Right ventricle myocardium superior (tissue), 1 donor: ENCODE data around the gene GAL3ST2. TPM values are rescaled to one million over a fixed set of nuclear protein-coding genes. Genes with fewer than 3 reads are reported as not detected.
"Not testable (repeated sequence)": the region's sequence is repeated elsewhere in the genome, so short reads cannot be mapped to it uniquely, and the experiment has no call there.

Experiments
- ATAC-seq: fragments of 200-7000 bp; cut with Tn5 transposase; one replicate; pipeline ENCODE4 v1.9.1; 2020; ENCODE audit warnings: mild to moderate bottlenecking; ENCODE audit not compliant: poor library complexity
- DNase-seq: peaks from one replicate; pipeline ENCODE4 v3.0.0-alpha.2; 2020
- intact Hi-C: fragments of 100-400 bp; cut with DNase I; formaldehyde crosslinking; loops from one replicate; pipeline ENCODE4 v1.11.2; 2022
- long read RNA-seq: library from polyadenylated mRNA; unstranded; transcript quantifications from one replicate; pipeline ENCODE4 v2.0.0, GENCODE V29; 2021
- total RNA-seq: library from RNA; stranded (reverse); fragmentation: NEBNext Ultra II Directional; extraction: Animal tissue kit (Norgen Biotek cat#: 25700); gene quantifications from one replicate; pipeline ENCODE4 v1.2.1, GENCODE V29; 2021
- donor health status: DM: no; HTN: yes; CAD: no; lungs with severe emphysema.

The GAL3ST2 gene
- total RNA-seq = not detected
- long read RNA-seq = 0 reads

DNA sequence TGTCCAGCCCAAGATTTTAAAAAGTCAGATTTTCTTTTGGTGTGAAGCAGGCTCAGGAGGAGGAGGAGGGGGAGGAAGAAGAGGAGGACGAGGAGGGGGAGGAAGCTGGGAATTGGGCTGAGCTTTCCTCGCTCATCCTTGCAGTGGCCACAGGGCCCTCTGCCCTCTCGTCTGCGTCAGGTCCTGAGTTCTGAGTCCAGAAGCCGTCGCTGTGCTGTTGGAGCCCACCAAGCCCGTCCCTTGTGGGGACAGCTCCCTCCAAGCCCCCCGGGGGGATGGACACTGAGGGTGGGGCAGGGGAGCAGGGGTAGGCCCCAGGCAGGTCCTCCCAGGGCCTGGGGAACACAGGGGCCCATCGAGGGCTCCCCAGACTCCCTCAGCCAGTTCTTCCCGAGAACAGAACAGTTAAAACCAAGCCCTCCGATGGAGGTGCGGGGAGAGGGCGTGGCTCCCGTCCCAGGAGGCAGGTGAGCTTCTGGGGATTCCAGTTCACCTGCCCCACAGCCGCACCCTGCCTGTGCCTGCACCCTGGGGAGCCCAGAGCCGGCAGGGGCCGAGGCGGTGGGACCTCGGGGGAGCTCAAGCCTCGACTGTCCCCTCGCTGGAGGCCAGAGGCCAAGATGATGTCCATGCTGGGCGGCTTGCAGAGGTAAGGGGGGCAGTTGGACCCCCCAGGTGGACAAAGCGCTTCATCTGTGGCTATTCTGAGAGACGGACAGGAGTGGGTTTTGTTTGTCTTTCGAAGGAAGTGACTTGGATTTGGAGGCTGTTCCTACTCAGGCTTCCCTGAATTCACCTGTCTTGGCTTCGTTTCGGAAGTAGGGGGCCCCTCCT lies at the start of gene GAL3ST2:
Gene GAL3ST2 (plus strand): TSS at position 487 of the 834 bp plus-strand sequence. CDS start 134 bp downstream, at position 621.
- DNase-seq (no peak), ATAC-seq (no peak)
- intact Hi-C loops = no loop called here

DNA sequence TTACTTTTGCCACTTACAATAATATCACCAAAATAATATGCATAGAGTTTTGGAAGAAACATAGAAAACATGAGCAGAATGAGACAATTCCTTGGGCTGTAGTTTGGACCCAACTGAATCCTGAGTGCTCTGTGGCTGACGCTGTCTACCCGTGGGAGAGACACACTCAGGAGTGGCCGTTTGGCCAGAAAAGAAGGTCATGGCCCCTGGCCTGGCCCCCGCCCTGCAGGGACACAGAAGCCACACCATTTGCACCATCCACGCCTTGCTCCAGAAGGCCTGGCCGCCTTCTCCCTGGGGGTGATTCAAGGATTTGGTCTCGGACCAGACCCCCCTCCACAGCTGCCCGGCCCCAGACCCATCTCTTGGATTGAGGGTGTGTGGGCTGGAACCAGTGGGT lies 48.6 kb upstream of the GAL3ST2 start:
- intact Hi-C loops = no loop called here
- DNase-seq = no peak
- ATAC-seq = peak; percentile 45

DNA sequence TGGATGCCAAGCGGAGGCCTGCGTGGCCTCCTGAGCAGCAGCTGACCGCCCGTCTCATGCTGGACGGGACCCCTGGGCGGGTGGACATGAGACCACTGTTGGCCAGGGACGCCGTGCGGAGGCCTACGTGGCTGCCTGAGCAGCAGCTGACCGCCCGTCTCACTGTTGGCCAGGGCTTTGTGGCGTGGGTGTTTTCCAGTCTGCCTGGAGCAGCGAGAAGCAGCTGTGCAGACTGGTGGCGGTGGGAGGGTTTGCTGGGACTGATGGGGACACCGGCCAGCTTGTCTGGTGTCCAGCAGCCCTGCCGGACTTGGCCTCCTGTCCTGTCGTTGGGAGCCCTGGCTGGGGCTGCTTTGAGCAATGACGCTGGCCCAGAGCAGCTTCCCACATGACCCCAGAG lies 48.0 kb upstream of the GAL3ST2 start:
- DNase-seq (peak; percentile 86), ATAC-seq (peak; percentile 85)
- intact Hi-C loops = no loop called here

DNA sequence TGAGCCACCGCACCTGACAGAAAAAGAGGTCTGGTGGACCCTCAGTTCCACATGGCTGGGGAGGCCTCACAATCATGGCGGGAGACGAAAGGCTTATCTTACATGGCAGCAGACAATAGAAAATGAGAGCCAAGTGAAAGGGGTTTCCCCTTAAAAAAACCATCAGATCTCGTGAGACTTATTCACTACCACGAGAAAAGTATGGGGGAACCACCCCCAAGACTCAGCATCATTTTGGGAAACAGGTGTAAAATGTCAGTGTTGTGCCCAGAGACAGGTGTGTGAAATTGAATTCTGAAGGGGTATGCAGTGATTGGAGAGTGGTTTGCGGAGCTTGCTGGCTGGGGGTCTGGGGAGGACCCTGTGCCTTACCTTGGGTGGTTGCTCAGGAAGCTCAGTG lies 46.8 kb upstream of the GAL3ST2 start:
- intact Hi-C loops = no loop called here
- ATAC-seq = no peak

DNA sequence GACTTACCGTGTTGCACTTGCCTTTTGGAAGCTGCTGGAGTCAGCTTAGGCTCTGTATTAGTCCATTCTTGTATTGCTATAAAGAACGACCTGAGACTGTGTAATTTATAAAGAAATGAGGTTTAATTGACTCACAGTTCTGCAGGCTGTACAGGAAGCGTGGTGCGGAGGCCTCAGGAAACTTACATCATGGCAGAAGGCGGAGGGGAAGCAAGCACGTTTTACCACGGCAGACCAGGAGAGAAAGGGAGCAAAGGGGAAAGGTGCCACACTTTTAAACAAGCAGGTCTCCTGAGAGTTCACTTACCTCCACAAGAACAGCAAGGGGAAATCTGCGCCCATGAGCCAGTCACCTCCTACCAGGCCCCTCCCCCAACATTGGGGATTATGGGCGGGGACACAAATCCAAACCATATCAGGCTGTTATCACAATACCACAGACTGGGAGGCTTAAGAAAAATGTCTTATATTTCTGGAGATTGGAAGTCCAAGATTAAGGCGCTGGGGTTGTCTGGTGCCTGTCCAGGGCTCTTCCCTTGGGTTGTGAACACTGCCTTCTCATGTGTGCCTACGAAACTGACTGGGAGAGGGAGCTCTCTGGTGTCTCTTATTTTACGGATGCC lies 45.8 kb upstream of the GAL3ST2 start:
- DNase-seq = peak; percentile 23
- intact Hi-C loops = no loop called here
- ATAC-seq = no peak

More for the DNA sequence above, 46.8 kb upstream of the GAL3ST2 start:
- no peak for DNase-seq

DNA sequence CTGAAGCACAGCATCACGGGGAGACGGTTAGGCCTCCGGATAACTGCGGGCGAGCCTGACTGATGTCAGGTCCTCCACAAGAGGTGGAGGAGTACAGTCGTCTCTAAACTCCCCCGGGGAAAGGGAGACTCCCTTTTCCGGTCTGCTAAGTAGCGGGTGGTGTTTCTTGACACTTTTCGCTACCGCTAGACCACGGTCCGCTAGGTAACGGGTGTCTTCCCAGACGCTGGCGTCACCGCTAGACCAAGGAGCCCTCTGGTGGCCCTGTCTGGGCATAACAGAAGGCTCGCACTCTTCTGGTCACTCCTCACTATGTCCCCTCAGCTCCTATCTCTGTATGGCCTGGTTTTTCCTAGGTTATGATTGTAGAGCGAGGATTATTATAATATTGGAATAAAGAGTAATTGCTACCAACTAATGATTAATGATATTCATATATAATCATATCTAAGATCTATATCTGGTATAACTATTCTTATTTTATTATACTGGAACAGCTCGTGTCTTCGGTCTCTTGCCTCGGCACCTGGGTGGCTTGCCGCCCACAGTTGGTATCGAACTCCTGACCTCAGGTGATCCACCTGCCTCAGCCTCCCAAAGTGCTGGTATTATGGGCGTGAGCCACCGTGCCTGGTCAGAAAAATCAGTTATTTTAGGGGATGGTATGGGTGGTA lies 44.0 kb upstream of the GAL3ST2 start:
- DNase-seq = peak; percentile 86

DNA sequence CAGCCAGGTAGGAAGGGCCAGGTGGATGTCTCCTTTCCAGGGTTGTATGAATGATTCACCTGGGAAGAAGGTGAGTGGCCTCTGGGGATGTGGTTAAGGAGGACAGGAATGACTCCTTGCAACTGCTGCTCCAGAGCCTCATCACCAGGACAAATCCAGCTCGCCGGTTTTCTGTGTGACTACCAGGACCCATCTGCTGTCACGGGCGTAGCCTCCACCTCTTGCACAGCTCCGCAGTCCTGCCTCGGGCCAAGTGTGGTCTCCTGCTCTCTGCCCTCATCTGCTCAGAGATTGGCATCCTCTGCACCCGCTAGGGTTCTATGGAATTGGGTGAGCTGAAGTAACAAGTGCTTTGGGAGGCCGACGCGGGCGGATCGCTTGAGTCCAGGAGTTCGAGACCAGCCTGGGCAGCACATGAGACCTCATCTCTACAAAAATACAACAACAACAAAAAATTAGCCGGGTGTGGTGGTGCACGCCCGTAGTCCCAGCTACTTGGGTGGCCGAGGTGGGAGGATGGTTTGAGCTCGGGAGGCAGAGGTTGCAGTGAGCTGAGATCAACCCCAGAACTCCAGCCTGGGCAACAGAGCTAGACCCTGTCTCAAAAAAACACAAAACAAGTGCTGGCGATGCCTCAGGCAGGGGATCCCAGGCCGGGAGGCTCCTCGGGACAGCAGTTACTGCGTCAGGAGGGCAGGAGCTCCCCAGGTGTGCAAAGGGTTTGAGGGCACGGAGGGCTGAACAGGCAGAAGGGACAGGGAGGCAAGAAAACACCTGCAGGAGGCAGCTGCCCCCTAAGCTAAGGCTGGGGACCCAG lies 43.0 kb upstream of the GAL3ST2 start:
- no peak for ATAC-seq
- intact Hi-C loops = no loop called here

More for the DNA sequence above, 44.0 kb upstream of the GAL3ST2 start:
- intact Hi-C loops, ATAC-seq: not testable (repeated sequence)

DNA sequence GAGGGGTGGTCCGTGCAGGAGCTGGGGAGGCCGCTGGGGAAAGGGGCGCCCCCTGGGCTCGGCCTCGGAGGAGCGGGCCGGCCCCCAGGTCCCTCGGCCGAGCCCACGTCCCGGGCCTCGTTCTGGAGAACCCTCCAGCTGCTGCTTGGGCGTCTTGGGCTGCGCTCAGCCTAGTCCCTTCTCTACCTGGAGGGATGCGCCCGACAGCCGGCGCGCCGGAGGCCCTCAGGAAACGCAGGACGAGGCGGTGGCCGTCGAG lies 42.5 kb upstream of the GAL3ST2 start:
- intact Hi-C loops = no loop called here
- DNase-seq (no peak), ATAC-seq (no peak)

More for the DNA sequence above, 43.0 kb upstream of the GAL3ST2 start:
- peak; percentile 40 for DNase-seq

DNA sequence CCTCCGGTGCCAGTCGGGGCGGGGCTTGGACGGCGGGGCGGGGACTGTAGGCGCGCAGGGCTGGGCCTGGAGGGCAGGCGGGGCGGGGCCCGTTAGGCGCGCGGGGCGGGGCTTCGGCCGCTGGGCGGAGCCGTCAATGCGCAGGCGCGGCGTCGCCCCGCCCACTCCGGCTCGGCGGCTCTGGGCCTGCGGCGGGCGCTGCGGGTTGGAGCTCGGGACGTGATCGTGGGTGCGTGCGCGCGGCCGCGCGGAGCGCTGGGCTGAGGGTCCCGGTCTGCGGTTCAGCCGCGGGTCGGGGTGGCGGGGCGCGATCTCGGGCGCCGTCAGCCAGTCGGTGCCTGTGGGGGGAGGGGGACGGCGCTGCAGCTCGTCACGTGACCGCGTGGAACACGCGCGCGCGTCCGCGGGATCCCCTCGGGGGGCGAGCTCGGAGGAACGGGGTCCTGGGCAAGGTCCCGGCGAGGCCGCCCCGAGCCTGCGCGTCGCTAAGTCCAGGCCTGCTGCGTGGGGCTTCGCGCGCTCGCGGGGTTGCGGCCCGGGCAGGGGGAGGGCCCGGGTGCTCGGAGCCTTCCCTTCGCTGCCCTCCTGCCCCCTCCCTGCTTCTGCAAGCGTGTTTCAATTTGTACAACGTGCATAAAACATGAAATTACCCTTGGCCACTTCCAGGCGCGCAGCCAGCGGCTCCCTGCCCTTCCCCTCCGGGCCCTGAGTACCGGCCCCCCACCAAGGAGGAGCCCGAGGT lies 42.0 kb upstream of the GAL3ST2 start, which contains the start of gene D2HGDH:
Gene D2HGDH (plus strand): TSS at position 164 of the 742 bp plus-strand sequence. CDS start 595 bp downstream, outside the sequence.
- DNase-seq = peak; percentile 98
- intact Hi-C loops = loop anchor here (5.0 kb wide), 1 partner anchor 143 kb away; no protein-coding TSS in a partner anchor
- peak; percentile 95 for ATAC-seq

DNA sequence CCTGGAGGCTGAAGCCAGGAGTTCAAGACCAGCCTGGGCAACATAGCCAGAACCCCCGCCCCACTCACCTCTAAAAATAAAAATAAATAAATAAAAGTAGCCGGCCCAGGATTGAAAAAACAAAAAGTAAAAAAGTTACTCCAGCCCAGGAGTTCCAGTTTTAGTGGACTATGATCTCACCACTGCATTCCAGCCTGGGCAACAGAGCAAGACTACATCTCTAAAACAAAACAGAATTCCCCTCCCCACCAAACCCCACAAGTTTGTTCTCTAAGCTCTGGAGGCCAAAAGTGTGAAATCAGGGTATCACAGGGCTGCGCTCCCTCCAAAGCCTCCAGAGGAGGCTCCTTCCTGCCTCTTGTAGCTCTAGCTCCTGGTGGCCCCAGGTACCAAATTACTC lies 40.5 kb upstream of the GAL3ST2 start:
- intact Hi-C loops = loop anchor here (5.0 kb wide), 1 partner anchor 141 kb away; no protein-coding TSS in a partner anchor
- ATAC-seq (no peak), DNase-seq (no peak)

DNA sequence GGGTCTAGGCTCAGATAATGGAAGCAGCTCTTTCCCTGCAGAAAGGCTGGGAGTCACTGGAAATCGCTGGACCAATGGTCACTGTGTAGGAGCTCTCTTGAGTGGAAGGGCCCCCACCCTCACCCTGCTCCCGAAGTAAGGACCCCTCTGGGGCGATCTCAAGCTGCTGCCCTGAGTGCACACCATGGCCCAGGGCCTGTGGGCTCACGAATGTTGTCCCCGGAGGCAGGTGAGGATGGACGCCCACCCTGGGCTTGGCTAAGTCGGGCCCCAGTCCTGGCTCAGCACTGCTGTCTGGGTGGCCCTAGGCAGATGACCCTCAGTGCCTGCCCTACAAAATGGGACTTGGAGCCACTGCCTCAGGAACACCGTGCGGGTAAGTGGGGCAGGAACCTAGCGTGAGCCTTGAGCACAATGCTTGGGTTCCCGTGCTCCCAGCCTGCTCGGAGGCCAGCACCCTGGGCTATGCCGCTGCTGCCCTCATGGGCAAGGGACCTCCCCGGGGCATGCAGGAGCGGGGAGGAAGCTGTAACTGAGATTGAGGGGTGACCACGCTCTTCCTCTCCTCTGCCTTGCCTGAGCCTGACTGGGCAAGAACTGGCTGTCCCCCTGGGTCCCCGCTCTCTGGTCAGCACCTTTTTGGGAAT lies 38.5 kb upstream of the GAL3ST2 start:
- ATAC-seq = no peak
- DNase-seq = no peak
- intact Hi-C loops = loop anchor here (5.0 kb wide), 1 partner anchor 139 kb away; no protein-coding TSS in a partner anchor

DNA sequence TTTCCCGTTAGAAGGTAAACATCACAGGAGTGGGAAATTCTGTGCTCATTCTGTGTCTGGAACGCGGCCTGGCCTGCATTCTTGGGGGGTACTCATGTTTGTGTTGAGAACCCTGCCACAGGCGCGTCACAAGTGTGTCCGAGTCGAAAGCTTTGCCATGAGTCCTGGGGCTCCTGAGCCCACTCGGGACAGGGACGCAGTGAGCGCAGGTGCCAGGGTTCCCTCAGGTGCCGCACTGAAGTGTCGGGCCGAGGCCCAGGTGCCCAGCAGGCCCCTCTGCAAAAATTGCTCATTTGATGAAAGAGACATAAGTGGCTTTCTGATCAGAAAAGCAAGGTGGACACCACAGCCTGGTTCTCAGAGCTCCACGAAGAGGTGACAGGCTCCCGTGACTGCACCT lies 37.4 kb upstream of the GAL3ST2 start:
- no peak for DNase-seq
- ATAC-seq = no peak
- intact Hi-C loops = loop anchor here (5.0 kb wide), 1 partner anchor 138 kb away; no protein-coding TSS in a partner anchor

DNA sequence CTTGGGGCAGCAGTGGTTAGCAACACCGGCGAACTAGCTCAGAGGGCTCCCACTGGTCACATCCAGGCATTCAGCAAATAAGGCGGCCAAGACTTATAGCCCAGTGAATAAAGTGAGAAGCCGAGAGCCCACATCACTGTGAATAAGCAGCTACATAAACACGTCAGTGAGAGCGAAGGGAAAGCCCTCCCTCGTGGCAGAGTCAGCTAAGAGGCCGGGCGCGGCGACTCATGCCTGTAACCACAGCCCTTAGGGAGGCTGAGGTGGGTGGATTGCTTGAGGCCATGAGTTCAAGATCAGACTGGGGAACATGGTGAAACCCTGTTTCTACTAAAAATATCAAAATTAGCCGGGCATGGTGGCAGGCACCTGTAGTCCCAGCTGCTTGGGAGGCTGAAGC lies 37.0 kb upstream of the GAL3ST2 start:
- ATAC-seq (no peak), DNase-seq (no peak)
- intact Hi-C loops = loop anchor here (5.0 kb wide), 1 partner anchor 138 kb away; no protein-coding TSS in a partner anchor

DNA sequence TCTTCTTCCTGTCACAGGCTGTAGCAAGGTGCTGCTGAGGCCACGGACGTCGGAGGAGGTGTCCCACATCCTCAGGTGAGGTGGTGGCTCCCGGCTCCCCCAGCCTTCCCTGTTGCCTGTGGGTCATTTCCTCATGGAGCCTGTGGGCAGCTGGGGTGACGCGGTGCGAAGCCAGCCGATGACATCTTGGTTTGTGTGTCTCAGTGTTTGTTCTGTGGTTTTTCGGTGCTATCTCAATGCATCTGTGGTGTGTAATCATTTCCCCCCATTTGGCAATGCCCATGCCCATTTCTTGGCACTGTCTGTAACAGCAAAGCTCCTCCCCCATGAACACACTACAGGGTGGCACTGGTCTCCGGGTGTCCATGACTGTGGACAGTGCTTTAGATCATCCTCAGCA lies 35.6 kb upstream of the GAL3ST2 start:
- DNase-seq (no peak), ATAC-seq (no peak)
- intact Hi-C loops = no loop called here

DNA sequence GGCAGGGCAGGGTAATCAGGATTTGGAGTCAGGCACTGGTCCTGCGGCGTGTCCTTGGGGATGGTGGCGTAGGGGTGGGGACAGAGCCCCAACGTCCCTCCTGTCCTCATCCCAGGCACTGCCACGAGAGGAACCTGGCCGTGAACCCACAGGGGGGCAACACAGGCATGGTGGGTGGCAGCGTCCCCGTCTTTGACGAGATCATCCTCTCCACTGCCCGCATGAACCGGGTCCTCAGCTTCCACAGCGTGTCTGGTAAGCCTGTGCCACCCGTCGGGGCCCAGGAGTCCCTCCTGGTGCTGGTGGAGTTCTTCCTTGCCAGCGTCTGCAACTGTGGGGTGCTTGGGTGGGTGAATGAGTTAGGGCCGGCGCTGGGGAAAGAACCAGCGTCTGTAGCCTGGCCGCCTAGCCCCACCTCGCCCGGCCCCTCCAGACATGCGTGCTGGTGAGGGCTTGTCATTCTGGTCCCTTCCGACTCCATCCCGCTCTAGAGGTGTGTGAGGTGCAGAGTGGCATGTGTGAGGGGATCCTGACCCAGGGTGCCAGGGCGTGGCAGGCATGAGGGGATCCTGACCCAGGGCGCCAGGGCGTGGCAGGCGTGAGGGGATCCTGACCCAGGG lies 34.2 kb upstream of the GAL3ST2 start:
- ATAC-seq = no peak
- no peak for DNase-seq
- intact Hi-C loops = no loop called here

DNA sequence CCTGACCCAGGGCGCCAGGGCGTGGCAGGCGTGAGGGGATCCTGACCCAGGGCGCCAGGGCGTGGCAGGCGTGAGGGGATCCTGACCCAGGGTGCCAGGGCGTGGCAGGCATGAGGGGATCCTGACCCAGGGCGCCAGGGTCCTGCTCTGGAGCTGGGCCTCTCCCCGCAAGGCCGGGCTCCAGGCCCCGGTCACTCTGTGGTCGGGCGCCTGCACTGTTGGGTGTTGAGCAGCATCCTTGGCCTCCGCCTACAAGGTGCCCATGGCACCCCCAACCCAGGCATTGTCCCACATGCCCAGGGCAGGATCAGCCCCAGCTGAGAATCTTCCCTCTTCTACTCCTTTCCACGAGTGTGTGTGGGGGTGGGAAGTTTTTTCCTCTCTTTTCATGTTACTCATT lies 33.6 kb upstream of the GAL3ST2 start:
- intact Hi-C loops, ATAC-seq: not testable (repeated sequence)

DNA sequence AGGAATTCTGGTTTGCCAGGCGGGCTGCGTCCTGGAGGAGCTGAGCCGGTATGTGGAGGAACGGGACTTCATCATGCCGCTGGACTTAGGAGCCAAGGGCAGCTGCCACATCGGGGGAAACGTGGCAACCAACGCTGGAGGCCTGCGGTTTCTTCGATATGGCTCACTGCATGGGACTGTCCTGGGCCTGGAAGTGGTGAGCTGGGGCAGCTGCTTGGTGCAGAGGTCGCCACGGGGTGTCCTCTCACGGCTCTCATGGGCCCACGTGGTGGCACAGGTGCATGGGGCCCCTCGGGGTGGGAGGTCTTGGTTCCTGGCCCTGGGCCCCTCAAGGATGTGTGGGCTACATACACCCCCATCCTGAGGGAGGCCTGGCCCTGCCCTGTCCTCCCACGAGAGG lies 33.0 kb upstream of the GAL3ST2 start:
- ATAC-seq = no peak
- no peak for DNase-seq
- intact Hi-C loops = no loop called here

More for the DNA sequence above, 33.6 kb upstream of the GAL3ST2 start:
- DNase-seq = not testable (repeated sequence)
